Fibroblast of lung (primary cell): ENCODE data around the gene ZFAND2A. TPM values are rescaled to one million over a fixed set of nuclear protein-coding genes. Genes with fewer than 3 reads are reported as not detected.

Source experiments
- DNase-seq, 2 donors: peaks; one replicate each; pipeline versions ENCODE4 v3.0.0 to v3.0.0-alpha.2; 2010; ENCODE audit warnings: low read depth in 2 of 2
- H2AFZ ChIP-seq: 2 replicates; pipeline ENCODE4 v1.5.1; 2012; ENCODE audit warnings: low read length, control low read depth, inconsistent platforms
- H3K27ac ChIP-seq: 2 replicates; pipeline ENCODE4 v1.5.1; 2011; ENCODE audit warnings: low read length, control low read depth; ENCODE audit not compliant: insufficient read depth
- H3K27me3 ChIP-seq: 2 replicates; pipeline ENCODE4 v1.5.1; 2011; ENCODE audit warnings: mild to moderate bottlenecking, low read length; ENCODE audit not compliant: control insufficient read depth, insufficient read depth
- H3K36me3 ChIP-seq: 2 replicates; pipeline ENCODE4 v1.5.1; 2011; ENCODE audit warnings: low read length; ENCODE audit not compliant: control insufficient read depth, insufficient read depth
- H3K4me1 ChIP-seq: 2 replicates; pipeline ENCODE4 v1.5.1; 2011; ENCODE audit warnings: low read length; ENCODE audit not compliant: control insufficient read depth, insufficient read depth; ENCODE audit errors: extremely low read depth
- H3K4me2 ChIP-seq: 2 replicates; pipeline ENCODE4 v1.5.1; 2011; ENCODE audit warnings: low read length, control low read depth; ENCODE audit not compliant: insufficient read depth; ENCODE audit errors: extremely low read depth
- H3K4me3 ChIP-seq, 4 experiments: fragments of 200-600 bp in 1 of 4; sonication (generic) in 1 of 4; replicated peaks in 1 of 4; 2 replicates each; pipeline ENCODE4 v1.5.1; 2011 to 2016; ENCODE audit warnings: low read length in 4 of 4, low read depth in 3 of 4, mild to moderate bottlenecking in 3 of 4, control low read depth in 2 of 4, inconsistent platforms in 1 of 4, mixed read lengths in 1 of 4; ENCODE audit not compliant: insufficient read depth in 1 of 4; ENCODE audit errors: control extremely low read depth in 1 of 4
- H3K79me2 ChIP-seq: 2 replicates; pipeline ENCODE4 v1.5.1; 2012; ENCODE audit warnings: mild to moderate bottlenecking, low read length, inconsistent platforms; ENCODE audit not compliant: control insufficient read depth, insufficient read depth
- H3K9ac ChIP-seq: 2 replicates; pipeline ENCODE4 v1.5.1; 2011; ENCODE audit warnings: mild to moderate bottlenecking, low read length, control low read depth; ENCODE audit not compliant: insufficient read depth
- H3K9me3 ChIP-seq: 2 replicates; pipeline ENCODE4 v1.5.1; 2012; ENCODE audit warnings: low read depth, low read length; ENCODE audit not compliant: control insufficient read depth, insufficient read depth
- H4K20me1 ChIP-seq: 2 replicates; pipeline ENCODE4 v1.5.1; 2011; ENCODE audit warnings: low read length; ENCODE audit not compliant: control insufficient read depth, insufficient read depth; ENCODE audit errors: extremely low read depth
- EZH2 ChIP-seq: IDR thresholded peaks from 2 replicates; pipeline ENCODE4 v1.5.1; 2012; ENCODE audit warnings: low read length, control low read depth, mild to moderate bottlenecking; ENCODE audit errors: missing control alignments
- polyA plus RNA-seq, 2 donors: library from polyadenylated mRNA; depleted of rRNA in 1 of 2; stranded (reverse) in 1 of 2; unstranded in 1 of 2; fragments of >200 nt; gene quantifications; 2 replicates each; pipeline ENCODE4 v1.2.1, GENCODE V29; 2011 to 2012; ENCODE audit warnings: missing spikeins in 1 of 2
- total RNA-seq: library from RNA; depleted of rRNA; stranded (reverse); fragments of >200 nt; gene quantifications from 2 replicates; pipeline ENCODE4 v1.2.1, GENCODE V29; 2014
- TF ChIP-seq, protein P1 (sequence below), 2 donors: IDR thresholded peaks in 1 of 2; conservative IDR thresholded peaks in 1 of 2; 1 replicate in 1 of 2; 2 replicates in 1 of 2; pipeline ENCODE4 v1.5.1; 2011 to 2012; ENCODE audit warnings: low read length in 2 of 2, control low read depth in 1 of 2, inconsistent platforms in 1 of 2, low read depth in 1 of 2, mild to moderate bottlenecking in 1 of 2

The ZFAND2A gene
- total and polyA plus RNA-seq, 2 donors (not counting 1 experiment from before 2014, with no cell fraction given), result 20.5 to 35.1 TPM

DNA sequence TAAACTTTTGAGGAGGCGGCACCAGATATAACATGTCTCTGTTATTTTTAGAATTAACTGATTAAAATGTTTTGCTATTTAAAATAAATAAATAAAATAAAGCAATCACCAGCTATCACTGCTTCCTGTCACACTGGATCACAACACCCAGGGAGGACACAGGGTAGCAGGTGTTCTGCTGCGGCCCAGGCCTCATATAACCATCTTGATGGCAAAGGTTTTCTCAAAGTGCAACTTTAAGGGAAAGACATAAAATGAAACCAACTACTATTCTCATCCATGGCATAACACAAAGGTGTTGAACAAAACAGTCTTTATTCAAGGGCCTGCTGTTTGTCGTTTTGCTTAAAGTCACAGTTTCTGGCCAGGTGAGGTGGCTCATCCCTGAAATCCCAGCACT lies 48.8 kb downstream of the ZFAND2A start:
- TF ChIP-seq, protein P1, sequence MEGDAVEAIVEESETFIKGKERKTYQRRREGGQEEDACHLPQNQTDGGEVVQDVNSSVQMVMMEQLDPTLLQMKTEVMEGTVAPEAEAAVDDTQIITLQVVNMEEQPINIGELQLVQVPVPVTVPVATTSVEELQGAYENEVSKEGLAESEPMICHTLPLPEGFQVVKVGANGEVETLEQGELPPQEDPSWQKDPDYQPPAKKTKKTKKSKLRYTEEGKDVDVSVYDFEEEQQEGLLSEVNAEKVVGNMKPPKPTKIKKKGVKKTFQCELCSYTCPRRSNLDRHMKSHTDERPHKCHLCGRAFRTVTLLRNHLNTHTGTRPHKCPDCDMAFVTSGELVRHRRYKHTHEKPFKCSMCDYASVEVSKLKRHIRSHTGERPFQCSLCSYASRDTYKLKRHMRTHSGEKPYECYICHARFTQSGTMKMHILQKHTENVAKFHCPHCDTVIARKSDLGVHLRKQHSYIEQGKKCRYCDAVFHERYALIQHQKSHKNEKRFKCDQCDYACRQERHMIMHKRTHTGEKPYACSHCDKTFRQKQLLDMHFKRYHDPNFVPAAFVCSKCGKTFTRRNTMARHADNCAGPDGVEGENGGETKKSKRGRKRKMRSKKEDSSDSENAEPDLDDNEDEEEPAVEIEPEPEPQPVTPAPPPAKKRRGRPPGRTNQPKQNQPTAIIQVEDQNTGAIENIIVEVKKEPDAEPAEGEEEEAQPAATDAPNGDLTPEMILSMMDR (conservative IDR thresholded peaks at IDR 0.05 in 1 of 2, IDR thresholded peaks at IDR 0.05 in 1 of 2; ENCODE audit: low read depth in 1 of 2, low read length in 2 of 2), result no peak
- TF ChIP-seq EZH2, result no peak

DNA sequence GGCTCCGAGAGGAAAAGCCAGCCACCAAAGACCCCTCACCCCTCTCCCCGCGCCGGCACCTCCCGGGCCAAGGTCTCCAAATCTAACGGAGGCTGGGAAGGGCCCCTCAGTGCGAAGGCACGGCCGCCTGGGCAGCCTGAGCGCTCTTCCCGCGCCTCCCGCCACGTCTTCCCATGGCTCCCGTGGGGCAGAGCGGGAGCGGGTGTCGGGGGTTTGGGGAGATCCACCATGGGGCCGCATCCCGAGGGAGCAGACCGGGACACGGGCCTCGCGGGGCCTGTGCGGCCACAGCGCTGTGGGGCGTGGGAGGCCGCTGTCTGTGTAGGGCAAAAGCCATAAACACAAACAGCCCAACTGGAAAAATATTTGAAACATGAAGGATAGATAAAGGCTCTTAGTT lies 49.6 kb downstream of the ZFAND2A start:
- Histone ChIP-seq H3K79me2 (no peaks in the 10 kb centered on the region), H3K27ac (no peak overlapping the region), H3K9me3 (no peaks in the 10 kb centered on the region), H4K20me1 (no peaks in the 10 kb centered on the region), H3K4me1 (no peaks in the 10 kb centered on the region), H3K9ac (no peak overlapping the region), H3K27me3 (no peaks in the 10 kb centered on the region), H3K4me2 (no peak overlapping the region), H2AFZ (no peak overlapping the region), H3K36me3 (no peaks in the 10 kb centered on the region), H3K4me3 (no peak overlapping the region)
- no peak for DNase-seq
- TF ChIP-seq, protein P1 (conservative IDR thresholded peaks at IDR 0.05 in 1 of 2, IDR thresholded peaks at IDR 0.05 in 1 of 2; ENCODE audit: low read depth in 1 of 2, low read length in 2 of 2), result no peak
- TF ChIP-seq EZH2, result no peak

More for the DNA sequence above, 48.8 kb downstream of the ZFAND2A start:
- DNase-seq, result no peak
- Histone ChIP-seq H2AFZ (no peak overlapping the region), H3K79me2 (no peaks in the 10 kb centered on the region), H4K20me1 (no peaks in the 10 kb centered on the region), H3K27ac (no peak overlapping the region), H3K4me1 (no peaks in the 10 kb centered on the region), H3K27me3 (no peaks in the 10 kb centered on the region), H3K9ac (no peak overlapping the region), H3K36me3 (no peaks in the 10 kb centered on the region), H3K4me2 (no peak overlapping the region), H3K4me3 (no peak overlapping the region), H3K9me3 (no peaks in the 10 kb centered on the region)

DNA sequence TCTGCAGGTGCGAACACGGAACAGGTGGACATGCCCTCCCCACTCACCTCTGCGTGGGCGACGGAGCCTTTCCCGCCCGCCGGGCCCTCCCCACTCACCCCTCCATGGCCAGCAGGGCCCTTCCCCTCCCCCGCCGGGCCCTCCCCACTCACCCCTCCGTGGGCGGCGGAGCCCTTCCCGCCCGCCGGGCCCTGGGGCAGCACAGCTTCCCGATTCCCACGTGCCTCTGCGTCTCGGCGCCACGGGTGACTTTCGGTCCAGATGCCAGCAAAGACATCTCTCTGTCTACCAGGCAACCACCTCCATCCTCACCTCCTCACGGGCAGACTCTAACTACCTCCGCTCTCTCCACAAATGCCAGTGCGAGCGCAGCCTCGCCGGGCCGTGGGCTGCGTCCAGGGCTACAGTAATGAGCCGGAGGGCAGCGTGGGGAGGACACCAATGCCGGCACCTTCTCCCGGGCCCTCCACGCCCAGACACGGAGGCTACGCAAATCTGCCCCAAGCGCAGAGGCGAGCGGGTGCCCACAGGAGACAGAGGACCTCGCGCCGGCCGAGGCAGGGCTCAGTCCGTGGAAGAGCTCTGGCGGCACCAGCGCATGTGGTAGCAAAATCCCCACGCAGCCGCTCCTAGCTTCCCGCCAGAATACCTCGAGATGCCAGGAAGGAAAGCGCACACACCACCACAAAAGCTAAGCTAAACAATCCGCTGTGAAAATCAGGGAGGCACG lies 50.2 kb downstream of the ZFAND2A start:
- Histone ChIP-seq H4K20me1 (no peaks in the 10 kb centered on the region), H3K4me2 (no peak overlapping the region), H3K9ac (no peak overlapping the region), H3K4me1 (no peaks in the 10 kb centered on the region), H3K9me3 (no peaks in the 10 kb centered on the region), H3K27ac (no peak overlapping the region), H3K36me3 (no peaks in the 10 kb centered on the region), H3K27me3 (no peaks in the 10 kb centered on the region), H2AFZ (no peak overlapping the region), H3K4me3 (no peak overlapping the region), H3K79me2 (no peaks in the 10 kb centered on the region)
- TF ChIP-seq, protein P1 (conservative IDR thresholded peaks at IDR 0.05 in 1 of 2, IDR thresholded peaks at IDR 0.05 in 1 of 2; ENCODE audit: low read depth in 1 of 2, low read length in 2 of 2), result no peak
- TF ChIP-seq EZH2, result no peak
- DNase-seq, result no peak
